ENCODE data around the gene OPN1SW. TPM values are rescaled to one million over a fixed set of nuclear protein-coding genes. Genes with fewer than 3 reads are reported as not detected.

The OPN1SW gene
- total RNA-seq, 2 donors from 2014 or later: not detected

DNA sequence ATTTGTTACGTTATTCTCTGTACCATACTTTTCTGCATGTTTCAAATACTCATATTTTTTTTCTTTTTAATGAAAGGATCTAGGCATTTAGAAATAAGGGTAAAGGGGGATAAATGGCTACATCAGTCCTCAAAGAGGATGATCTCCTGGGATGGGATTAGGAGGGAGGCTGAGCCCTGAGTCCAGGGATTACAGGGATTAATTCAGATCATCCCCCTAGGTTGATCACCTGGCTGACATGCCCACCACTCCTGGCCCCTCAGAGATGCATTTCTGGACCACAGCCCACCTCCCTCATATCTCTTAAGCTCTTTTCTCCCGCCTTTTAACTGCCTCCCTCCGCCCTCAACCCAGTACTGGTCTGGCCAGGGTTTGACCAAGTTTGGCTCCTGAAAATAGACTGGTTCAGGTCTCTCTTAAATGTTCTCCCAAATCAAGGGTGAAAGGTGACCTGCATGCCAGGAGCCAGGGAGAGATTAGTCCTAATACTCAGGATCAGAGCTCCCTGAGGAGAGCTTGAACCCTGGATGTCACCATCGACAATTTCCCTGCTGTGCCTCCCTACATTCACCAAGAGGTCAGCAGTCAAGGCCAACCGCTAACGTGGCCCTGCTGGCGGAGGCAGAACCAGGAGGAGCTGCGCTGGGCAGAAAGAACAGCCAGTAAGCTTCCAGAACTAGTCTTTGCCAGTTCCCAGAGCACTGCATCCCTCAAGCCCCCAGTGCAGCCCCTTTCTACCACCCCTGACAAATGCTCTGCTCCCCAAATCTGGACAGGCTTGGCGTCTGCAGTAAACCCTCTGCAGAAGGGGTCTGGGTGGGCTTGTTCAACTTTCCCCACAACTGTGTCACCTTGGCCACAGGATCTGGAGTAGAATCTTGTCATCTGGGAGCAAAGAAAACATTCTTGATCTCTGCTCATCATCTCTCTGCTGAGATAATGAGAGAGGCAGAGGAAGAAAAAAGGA, 13.1 kb upstream of the OPN1SW start:
- Histone ChIP-seq H3K9ac (ENCODE audit: low read depth in 2 of 2, low read length in 2 of 2) (no peak overlapping the region), H3K4me3 (no peak overlapping the region), H3K27me3 (no peaks in the 10 kb centered on the region), H3K27ac (no peak overlapping the region), H3K4me1 (peaks cover 4% of the 10 kb centered on the region), H3K36me3 (no peaks in the 10 kb centered on the region), H3K9me3 (no peaks in the 10 kb centered on the region)
- intact Hi-C loops (cut with DNase I): no loop called here
- TF ChIP-seq, protein P1, sequence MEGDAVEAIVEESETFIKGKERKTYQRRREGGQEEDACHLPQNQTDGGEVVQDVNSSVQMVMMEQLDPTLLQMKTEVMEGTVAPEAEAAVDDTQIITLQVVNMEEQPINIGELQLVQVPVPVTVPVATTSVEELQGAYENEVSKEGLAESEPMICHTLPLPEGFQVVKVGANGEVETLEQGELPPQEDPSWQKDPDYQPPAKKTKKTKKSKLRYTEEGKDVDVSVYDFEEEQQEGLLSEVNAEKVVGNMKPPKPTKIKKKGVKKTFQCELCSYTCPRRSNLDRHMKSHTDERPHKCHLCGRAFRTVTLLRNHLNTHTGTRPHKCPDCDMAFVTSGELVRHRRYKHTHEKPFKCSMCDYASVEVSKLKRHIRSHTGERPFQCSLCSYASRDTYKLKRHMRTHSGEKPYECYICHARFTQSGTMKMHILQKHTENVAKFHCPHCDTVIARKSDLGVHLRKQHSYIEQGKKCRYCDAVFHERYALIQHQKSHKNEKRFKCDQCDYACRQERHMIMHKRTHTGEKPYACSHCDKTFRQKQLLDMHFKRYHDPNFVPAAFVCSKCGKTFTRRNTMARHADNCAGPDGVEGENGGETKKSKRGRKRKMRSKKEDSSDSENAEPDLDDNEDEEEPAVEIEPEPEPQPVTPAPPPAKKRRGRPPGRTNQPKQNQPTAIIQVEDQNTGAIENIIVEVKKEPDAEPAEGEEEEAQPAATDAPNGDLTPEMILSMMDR (IDR thresholded peaks at IDR 0.05): no peak
- DNase-seq: no peak

GRCh38 chr7:128785738-128786137, 10.1 kb upstream of the OPN1SW start:
- intact Hi-C loops (cut with DNase I): no loop called here
- Histone ChIP-seq H3K9ac (ENCODE audit: low read depth in 2 of 2, low read length in 2 of 2) (no peak overlapping the region), H3K4me3 (no peak overlapping the region), H3K27ac (no peak overlapping the region), H3K9me3 (no peaks in the 10 kb centered on the region), H3K27me3 (no peaks in the 10 kb centered on the region), H3K4me1 (no peaks in the 10 kb centered on the region), H3K36me3 (no peaks in the 10 kb centered on the region)
- no peak for DNase-seq
- TF ChIP-seq, protein P1 (IDR thresholded peaks at IDR 0.05): no peak

DNA sequence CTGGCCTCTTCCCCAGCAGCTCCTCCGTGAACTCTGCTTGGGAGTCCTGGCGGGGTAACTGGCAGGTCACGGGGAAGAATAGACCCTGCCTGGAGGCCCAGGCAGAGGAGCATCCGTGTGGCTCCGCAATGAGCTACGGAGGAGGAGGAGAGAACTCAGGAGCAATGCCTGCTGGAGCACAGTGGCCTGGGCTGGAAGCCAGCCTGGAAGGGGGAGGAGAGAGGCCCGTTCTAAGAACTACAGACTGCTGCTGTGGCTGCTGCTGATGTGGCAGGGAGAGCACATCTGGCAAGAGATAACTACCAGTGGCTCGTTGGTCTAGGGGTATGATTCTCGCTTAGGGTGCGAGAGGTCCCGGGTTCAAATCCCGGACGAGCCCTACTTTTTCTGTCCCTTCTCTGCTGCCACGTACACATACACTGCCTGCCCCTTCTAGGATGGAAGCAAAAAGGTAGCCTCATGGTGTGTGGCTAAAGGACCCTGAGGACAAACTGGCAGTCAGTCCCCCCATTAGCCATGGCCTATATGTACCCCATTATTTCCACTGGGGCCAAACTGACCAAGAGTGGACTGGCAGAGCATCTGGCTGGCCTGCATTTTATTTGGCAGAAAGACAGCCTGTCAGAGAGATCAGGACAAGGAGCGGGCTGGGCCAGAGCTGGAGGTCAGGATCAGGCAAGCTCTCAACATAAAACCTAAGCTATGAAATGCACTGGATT, 7.7 kb upstream of the OPN1SW start:
- DNase-seq: peak; percentile 51
- H3K27me3 ChIP-seq: no peaks in the 10 kb centered on the region
- H3K9ac ChIP-seq (ENCODE audit: low read depth in 2 of 2, low read length in 2 of 2): no peak overlapping the region
- TF ChIP-seq, protein P1 (IDR thresholded peaks at IDR 0.05): no peak
- no peaks in the 10 kb centered on the region for H3K4me1 ChIP-seq
- H3K4me3 ChIP-seq: no peak overlapping the region
- no peak overlapping the region for H3K27ac ChIP-seq
- H3K9me3 ChIP-seq: no peaks in the 10 kb centered on the region
- intact Hi-C loops (cut with DNase I): no loop called here
- H3K36me3 ChIP-seq: no peaks in the 10 kb centered on the region

GRCh38 chr7:128781851-128782250, 6.3 kb upstream of the OPN1SW start:
- H3K27ac ChIP-seq: no peak overlapping the region
- TF ChIP-seq, protein P1 (IDR thresholded peaks at IDR 0.05): no peak
- H3K9me3 ChIP-seq: no peaks in the 10 kb centered on the region
- DNase-seq: no peak
- no peaks in the 10 kb centered on the region for H3K36me3 ChIP-seq
- H3K9ac ChIP-seq (ENCODE audit: low read depth in 2 of 2, low read length in 2 of 2): no peak overlapping the region
- no peaks in the 10 kb centered on the region for H3K4me1 ChIP-seq
- H3K27me3 ChIP-seq: no peaks in the 10 kb centered on the region
- no peak overlapping the region for H3K4me3 ChIP-seq
- intact Hi-C loops (cut with DNase I): no loop called here

DNA sequence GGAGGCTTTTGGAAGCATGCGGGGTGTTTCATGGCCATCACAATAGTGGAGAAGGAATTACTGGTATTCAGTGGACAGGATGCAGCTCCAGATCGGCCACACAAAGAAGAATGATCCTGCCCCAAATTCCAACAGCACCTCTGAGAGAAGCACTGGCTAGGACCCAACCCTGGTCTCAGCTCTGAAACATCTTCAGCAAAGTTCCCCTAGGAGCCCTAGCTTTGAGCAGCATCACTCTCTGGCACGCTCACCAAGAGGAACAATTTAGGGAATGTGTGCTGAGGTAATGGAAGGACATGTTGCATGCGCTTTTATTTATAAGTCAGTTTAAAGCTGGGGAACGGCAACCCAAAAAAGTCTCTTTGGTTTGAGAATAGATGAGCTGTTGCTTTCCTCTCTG, 5.5 kb upstream of the OPN1SW start:
- Histone ChIP-seq H3K4me3 (no peak overlapping the region), H3K27ac (no peak overlapping the region), H3K9me3 (no peaks in the 10 kb centered on the region), H3K4me1 (no peaks in the 10 kb centered on the region), H3K9ac (ENCODE audit: low read depth in 2 of 2, low read length in 2 of 2) (no peak overlapping the region), H3K36me3 (no peaks in the 10 kb centered on the region), H3K27me3 (no peaks in the 10 kb centered on the region)
- TF ChIP-seq, protein P1 (IDR thresholded peaks at IDR 0.05): no peak
- no peak for DNase-seq
- intact Hi-C loops (cut with DNase I): no loop called here

Measured in colonic mucosa (tissue), 4 donors.